PC-9 (cell line): Measurements from ENCODE around the gene ZNF701. TPM values are rescaled to one million over a fixed set of nuclear protein-coding genes. Genes with fewer than 3 reads are reported as not detected.

Source experiments
- BruUV-seq: library from RNA; stranded (reverse); fragments of 400-500 nt; replicated peaks from 2 replicates; lab custom pipeline; 2021; lab: Mats Ljungman, UMichigan
- CTCF ChIA-PET: fragments of 300-600 bp; sonication (Branson Sonifier 250); formaldehyde crosslinking; loops from one replicate; lab custom pipeline; 2022; ENCODE audit warnings: antibody characterized with exemption; lab: Charles Lee
- POLR2A ChIA-PET: fragments of 300-600 bp; sonication (Branson Sonifier 250); formaldehyde crosslinking; loops from one replicate; lab custom pipeline; 2022; ENCODE audit warnings: antibody characterized with exemption; ENCODE audit not compliant: unreplicated experiment; lab: Charles Lee
- DNase-seq, 2 experiments: peaks; one replicate each; pipeline versions ENCODE4 v3.0.0 to v3.0.0-alpha.2; 2015 to 2022; ENCODE audit warnings: mixed read lengths in 1 of 2
- H2AFZ ChIP-seq: fragments of 200-600 bp; sonication (generic); 2 replicates; pipeline ENCODE4 v1.8.1; 2017; ENCODE audit warnings: antibody characterized with exemption
- H3F3A ChIP-seq: fragments of 200-600 bp; sonication (generic); 2 replicates; pipeline ENCODE4 v1.8.1; 2017; ENCODE audit warnings: antibody characterized with exemption, mild to moderate bottlenecking, low read depth; ENCODE audit not compliant: insufficient read depth
- H3K27ac ChIP-seq: fragments of 200-600 bp; sonication (generic); 2 replicates; pipeline ENCODE4 v1.6.1; 2016; ENCODE audit warnings: mixed run types
- H3K27me3 ChIP-seq: fragments of 200-600 bp; sonication (generic); 2 replicates; pipeline ENCODE4 v1.6.1; 2016; ENCODE audit warnings: low read depth, mixed run types; ENCODE audit not compliant: insufficient read depth
- H3K36me3 ChIP-seq: fragments of 200-600 bp; sonication (generic); 2 replicates; pipeline ENCODE4 v1.6.1; 2016; ENCODE audit warnings: low read depth, mixed run types
- H3K4me1 ChIP-seq: fragments of 200-600 bp; sonication (generic); replicated peaks from 2 replicates; pipeline ENCODE4 v1.6.1; 2016; ENCODE audit warnings: mixed run types; ENCODE audit not compliant: insufficient read depth
- H3K4me2 ChIP-seq: fragments of 200-600 bp; sonication (generic); 2 replicates; pipeline ENCODE4 v1.6.1; 2017; ENCODE audit warnings: mixed run types
- H3K4me3 ChIP-seq: fragments of 200-600 bp; sonication (generic); 2 replicates; pipeline ENCODE4 v1.6.1; 2016; ENCODE audit warnings: mixed run types
- H3K79me2 ChIP-seq: fragments of 200-600 bp; sonication (generic); 2 replicates; pipeline ENCODE4 v1.6.1; 2017; ENCODE audit warnings: low read depth, mixed run types
- H3K9me2 ChIP-seq: fragments of 200-600 bp; sonication (generic); 2 replicates; pipeline ENCODE4 v1.8.1; 2017; ENCODE audit warnings: mild to moderate bottlenecking; ENCODE audit not compliant: insufficient read depth
- H3K9me3 ChIP-seq: fragments of 200-600 bp; sonication (generic); 2 replicates; pipeline ENCODE4 v1.8.1; 2016; ENCODE audit warnings: low read depth; ENCODE audit not compliant: insufficient read depth
- H4K20me1 ChIP-seq: fragments of 200-600 bp; sonication (generic); 2 replicates; pipeline ENCODE4 v1.8.1; 2017; ENCODE audit not compliant: insufficient read depth
- EZH2 ChIP-seq: fragments of 200-600 bp; sonication (generic); IDR thresholded peaks from 2 replicates; pipeline ENCODE4 v1.8.0; 2017; ENCODE audit warnings: antibody characterized with exemption, low read depth
- intact Hi-C: fragments of 100-400 bp; cut with micrococcal nuclease; formaldehyde crosslinking; loops from one replicate; pipeline ENCODE4 v1.10.0; 2022; ENCODE audit not compliant: unreplicated experiment
- total RNA-seq: library from RNA; stranded (reverse); gene quantifications from 2 replicates; pipeline ENCODE4 v1.2.3, GENCODE V29; 2021
- TF ChIP-seq, protein P1 (sequence below): fragments of 200-600 bp; sonication (generic); conservative IDR thresholded peaks from 2 replicates; pipeline ENCODE4 v1.6.1; 2017; ENCODE audit warnings: mixed run types, antibody characterized with exemption, mild to moderate bottlenecking, moderate library complexity

The ZNF701 gene
- total RNA-seq, 1 experiment from 2014 or later = 24.2 TPM

DNA sequence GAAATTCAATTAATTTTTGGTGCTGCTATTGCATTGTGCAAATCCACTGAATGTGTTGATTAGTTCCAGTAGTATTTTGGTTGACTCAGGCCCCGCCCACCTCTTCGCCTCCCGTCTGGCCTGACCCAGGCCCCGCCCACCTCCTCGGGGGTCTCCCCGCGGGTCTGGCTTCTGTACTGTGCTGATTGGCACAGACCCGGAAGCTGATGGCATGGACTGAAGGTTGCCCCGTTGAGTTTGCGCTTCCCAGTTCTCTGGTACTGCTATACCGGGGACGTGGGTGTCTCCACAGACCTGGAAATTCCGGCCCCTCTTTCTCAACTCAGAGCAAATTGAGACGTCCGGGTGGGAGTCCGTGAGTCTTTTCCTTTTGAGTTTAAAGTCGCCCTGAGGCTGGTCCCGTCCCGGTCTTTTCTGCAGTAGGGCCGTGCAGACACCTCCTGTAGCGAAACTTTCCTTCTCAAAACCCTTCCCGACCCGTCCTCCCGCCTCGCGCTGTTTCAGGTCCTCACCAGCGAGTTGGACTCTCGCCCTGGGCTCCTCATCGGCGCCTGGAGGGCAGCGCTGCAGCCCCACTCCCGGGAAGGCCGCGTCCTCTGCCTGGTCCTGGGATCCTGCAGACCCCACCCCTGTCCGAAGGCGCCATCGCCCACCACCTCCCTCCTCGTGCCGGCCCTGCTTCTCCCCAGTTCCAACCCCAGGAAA lies 14.8 kb downstream of the ZNF701 start:
- intact Hi-C loops = no loop called here
- BruUV-seq = no TSS peak
- Histone ChIP-seq H3K4me3 (no peak overlapping the region), H3F3A (no peaks in the 10 kb centered on the region), H4K20me1 (no peaks in the 10 kb centered on the region), H2AFZ (no peak overlapping the region), H3K79me2 (no peaks in the 10 kb centered on the region), H3K36me3 (peaks cover 66% of the 10 kb centered on the region), H3K4me2 (no peak overlapping the region), H3K27me3 (no peaks in the 10 kb centered on the region), H3K9me2 (no peaks in the 10 kb centered on the region), H3K27ac (no peak overlapping the region), H3K4me1 (no peaks in the 10 kb centered on the region), H3K9me3 (peaks cover 68% of the 10 kb centered on the region)
- TF ChIP-seq, protein P1, sequence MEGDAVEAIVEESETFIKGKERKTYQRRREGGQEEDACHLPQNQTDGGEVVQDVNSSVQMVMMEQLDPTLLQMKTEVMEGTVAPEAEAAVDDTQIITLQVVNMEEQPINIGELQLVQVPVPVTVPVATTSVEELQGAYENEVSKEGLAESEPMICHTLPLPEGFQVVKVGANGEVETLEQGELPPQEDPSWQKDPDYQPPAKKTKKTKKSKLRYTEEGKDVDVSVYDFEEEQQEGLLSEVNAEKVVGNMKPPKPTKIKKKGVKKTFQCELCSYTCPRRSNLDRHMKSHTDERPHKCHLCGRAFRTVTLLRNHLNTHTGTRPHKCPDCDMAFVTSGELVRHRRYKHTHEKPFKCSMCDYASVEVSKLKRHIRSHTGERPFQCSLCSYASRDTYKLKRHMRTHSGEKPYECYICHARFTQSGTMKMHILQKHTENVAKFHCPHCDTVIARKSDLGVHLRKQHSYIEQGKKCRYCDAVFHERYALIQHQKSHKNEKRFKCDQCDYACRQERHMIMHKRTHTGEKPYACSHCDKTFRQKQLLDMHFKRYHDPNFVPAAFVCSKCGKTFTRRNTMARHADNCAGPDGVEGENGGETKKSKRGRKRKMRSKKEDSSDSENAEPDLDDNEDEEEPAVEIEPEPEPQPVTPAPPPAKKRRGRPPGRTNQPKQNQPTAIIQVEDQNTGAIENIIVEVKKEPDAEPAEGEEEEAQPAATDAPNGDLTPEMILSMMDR = no peak
- TF ChIP-seq EZH2 = no peak
- no peak for DNase-seq
- POLR2A ChIA-PET = no interaction called here
- CTCF ChIA-PET = no interaction called here

DNA sequence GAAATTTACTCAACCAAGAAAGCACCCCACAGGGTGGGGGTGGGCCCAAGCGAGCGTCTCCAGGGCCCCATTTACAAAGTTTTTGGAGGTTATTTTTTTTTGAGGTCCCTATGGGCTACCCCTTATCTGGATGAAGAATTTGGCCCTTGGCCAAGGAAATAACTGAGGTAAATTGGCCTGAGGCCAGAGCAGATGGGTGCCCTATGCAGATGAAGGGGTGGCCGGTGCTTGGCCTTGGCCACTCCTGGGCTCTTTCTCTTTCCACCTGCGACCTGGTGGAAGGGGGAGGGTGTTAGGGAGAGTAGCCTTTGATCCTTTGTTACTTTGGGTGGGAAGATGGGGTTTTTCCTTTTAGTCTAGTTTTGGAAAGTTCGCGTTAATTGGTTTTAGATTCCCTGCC lies 15.5 kb downstream of the ZNF701 start:
- H2AFZ ChIP-seq = no peak overlapping the region
- peaks cover 59% of the 10 kb centered on the region for H3K36me3 ChIP-seq
- CTCF ChIA-PET = no interaction called here
- H3K9me3 ChIP-seq = peaks cover 67% of the 10 kb centered on the region
- no peak overlapping the region for H3K4me3 ChIP-seq
- no peaks in the 10 kb centered on the region for H3K9me2 ChIP-seq
- no peak overlapping the region for H3K4me2 ChIP-seq
- POLR2A ChIA-PET = no interaction called here
- no peak overlapping the region for H3K27ac ChIP-seq
- no peaks in the 10 kb centered on the region for H3K79me2 ChIP-seq
- no peaks in the 10 kb centered on the region for H3K27me3 ChIP-seq
- no peaks in the 10 kb centered on the region for H3K4me1 ChIP-seq
- no peaks in the 10 kb centered on the region for H3F3A ChIP-seq
- intact Hi-C loops = no loop called here
- BruUV-seq = no TSS peak
- TF ChIP-seq, protein P1 = no peak
- TF ChIP-seq EZH2 = no peak
- DNase-seq = no peak
- H4K20me1 ChIP-seq = no peaks in the 10 kb centered on the region

DNA sequence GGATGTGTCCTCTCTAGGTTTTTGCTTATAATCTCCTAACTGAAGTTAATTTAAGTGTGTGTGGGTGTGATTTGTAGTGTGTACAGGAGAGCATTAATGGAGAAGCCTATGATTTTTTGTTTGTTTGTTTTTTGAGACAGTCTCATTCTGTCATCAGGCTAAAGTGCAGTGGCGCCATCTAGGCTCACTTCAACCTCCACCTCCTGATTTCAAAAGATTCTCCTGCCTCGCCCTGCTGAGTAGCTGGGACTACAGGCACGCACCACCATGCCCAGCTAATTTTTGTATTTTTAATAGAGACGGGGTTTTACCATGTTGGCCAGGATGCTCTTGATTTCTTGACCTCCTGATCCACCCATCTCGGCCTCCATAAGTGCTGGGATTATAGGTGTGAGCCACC lies 20.6 kb downstream of the ZNF701 start:
- no peaks in the 10 kb centered on the region for H3K9me2 ChIP-seq
- TF ChIP-seq, protein P1 = no peak
- no peak for TF ChIP-seq EZH2
- no peak overlapping the region for H3K4me2 ChIP-seq
- H3K4me3 ChIP-seq = no peak overlapping the region
- no peaks in the 10 kb centered on the region for H3K79me2 ChIP-seq
- POLR2A ChIA-PET = no interaction called here
- H3K9me3 ChIP-seq = peaks cover 39% of the 10 kb centered on the region; the same call in 1 of the 2 replicates
- no peaks in the 10 kb centered on the region for H4K20me1 ChIP-seq
- no peak for DNase-seq
- H3K27me3 ChIP-seq = no peaks in the 10 kb centered on the region
- H3K36me3 ChIP-seq = peaks cover 18% of the 10 kb centered on the region
- no TSS peak for BruUV-seq
- intact Hi-C loops = no loop called here
- no peaks in the 10 kb centered on the region for H3F3A ChIP-seq
- H3K27ac ChIP-seq = no peak overlapping the region
- CTCF ChIA-PET = no interaction called here
- no peaks in the 10 kb centered on the region for H3K4me1 ChIP-seq
- H2AFZ ChIP-seq = no peak overlapping the region
